Stimulated activated CD8-positive, alpha-beta memory T cell treated with anti-CD3 and anti-CD28 coated beads, Interleukin-15, amount 100 ng/mL, for 48 hours (primary cell): ENCODE results near the gene CYB5D1.

Experiments used
- DNase-seq, 2 donors: peaks; one replicate each; pipeline ENCODE4 v3.0.0-alpha.2; 2020; ENCODE audit warnings: low read depth in 2 of 2

The CYB5D1 gene

DNA sequence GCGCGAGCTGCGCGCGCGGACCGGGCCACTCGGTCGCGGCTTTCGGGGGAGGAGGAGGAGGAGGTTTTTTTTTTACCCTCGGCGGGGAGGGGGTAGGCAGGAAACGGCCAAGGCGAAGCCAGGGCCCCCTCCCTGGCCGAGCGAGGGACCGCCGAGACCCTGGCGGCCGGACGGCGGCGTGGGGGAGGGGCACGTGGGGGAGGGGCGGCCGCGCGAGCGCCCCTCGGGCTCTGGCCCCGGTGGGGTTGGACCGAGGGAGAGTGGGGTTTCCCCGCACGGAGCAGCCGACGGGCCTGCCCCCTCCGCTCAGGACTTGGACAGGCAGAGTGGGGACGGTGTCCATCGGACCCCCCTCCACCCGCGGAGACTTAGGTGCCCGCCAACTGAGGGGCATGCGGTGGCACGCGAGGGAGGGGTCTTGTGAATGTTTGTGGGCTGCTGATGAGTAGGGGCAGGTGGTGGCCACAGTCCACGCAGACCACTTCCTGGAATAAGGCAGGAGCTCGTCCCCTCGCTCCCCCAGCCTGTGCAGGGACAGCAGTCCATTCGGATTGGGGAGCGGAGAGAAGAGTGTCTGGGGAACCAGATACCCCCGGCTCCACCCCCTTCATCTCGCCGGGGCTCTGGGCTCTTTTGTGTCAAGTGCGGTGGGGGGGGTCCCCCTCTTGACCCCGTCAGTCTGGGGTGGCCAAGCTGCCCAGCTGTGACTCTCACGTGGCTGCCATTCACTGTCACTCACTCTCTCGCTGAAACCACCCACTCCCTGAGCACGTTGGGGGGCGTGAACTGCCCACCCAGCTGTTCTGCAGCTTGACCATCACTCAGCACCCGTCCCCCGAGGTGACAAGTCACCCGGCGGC, 27.8 kb downstream of the CYB5D1 start:
- peak; percentile 28 to 36 for DNase-seq

DNA sequence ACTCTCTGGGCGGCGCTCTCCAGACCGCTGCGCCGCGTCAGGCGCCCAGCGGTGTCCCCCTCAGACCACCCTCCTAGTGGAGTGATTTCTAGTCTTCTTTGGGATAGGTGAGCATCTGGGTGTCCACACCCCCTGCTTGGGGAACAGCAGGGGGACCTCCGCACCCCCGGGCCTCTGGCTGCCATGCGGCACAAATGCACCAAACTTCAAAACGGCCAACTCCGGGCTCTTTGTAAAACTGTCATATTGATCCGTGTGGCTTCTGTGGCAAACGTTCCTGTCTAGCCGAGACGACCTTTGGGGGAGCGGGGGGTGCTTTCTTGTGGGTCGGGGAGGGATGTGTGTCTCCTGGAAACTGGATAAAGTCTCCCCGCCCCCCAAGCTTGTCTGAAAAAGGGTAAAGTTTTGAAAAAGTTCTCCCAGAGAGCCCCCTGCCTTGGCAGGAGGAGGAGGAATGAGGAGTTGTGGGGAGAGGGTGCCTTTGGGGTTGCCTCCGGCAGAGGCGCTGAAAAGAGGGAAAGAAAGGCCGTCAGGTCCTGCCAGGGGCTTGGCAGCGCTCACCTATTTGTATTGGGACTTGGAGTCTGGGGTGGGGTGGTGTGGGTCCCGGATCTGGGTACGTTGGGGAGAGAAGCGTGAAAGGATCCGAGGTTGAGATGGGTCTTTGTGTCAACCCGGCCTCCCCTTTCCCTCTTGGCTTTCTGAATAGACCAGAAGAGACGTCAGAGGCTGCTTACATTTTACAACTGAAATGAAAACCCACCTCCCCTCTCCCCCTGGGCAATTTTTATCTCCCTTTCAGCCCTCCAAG, 28.6 kb downstream of the CYB5D1 start:
- peak; percentile 38 to 47 for DNase-seq

DNA sequence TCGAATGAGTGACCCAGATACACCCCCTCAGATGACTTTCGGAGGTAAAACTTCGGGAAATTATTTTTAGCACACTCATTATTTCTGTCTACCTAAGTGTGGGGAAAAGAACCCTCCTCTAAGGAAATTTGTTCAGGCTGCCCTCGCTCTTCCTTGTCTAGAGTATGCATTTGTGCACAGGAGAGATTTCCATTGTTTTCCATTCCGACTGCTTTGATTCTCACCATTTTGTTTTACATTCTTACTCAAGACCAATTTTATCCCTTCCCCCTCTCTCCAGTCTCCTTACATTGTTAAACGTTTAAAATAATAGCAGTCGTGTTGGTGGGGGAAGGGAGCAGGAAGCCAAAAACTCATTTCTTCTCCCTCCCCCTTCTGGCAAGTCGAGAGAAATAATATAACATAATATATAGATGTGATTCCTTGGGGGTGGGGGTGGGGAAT, 29.3 kb downstream of the CYB5D1 start:
- DNase-seq = no peak

DNA sequence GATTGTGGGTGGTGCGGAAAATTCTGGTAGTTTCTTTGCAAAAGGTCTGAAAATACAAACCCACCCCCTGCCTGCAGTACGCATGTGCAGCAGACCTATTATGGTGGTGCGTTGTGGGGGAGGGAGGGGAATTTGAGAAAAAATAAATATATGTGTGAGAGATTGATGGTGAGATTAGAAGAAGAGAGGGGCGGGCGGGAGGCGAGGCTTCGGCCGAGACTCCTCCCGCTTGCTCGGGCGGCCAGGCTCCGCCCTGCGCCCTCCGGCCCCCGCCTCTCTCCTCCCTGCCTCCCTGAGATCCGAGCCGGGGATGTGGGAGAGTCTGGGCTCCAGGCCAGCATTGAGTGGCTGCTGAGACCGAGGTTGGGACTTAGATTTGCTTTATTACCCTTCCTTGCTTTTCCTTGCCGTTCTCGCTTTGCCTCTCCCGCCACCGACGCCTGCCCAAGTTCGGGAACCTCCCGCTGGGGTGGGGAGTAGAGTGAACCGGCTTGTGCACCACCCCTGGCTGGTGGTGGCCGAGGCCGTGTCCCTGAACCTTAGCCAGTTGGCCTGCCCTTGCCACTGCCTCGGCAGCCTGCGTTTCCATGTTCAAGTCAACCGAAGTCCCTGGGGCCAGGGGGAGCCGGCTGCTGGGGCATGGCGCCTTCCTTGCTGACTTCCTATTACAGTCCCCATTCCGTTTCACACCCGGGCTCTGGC, 29.8 kb downstream of the CYB5D1 start:
- peak; percentile 73 to 79 for DNase-seq

DNA sequence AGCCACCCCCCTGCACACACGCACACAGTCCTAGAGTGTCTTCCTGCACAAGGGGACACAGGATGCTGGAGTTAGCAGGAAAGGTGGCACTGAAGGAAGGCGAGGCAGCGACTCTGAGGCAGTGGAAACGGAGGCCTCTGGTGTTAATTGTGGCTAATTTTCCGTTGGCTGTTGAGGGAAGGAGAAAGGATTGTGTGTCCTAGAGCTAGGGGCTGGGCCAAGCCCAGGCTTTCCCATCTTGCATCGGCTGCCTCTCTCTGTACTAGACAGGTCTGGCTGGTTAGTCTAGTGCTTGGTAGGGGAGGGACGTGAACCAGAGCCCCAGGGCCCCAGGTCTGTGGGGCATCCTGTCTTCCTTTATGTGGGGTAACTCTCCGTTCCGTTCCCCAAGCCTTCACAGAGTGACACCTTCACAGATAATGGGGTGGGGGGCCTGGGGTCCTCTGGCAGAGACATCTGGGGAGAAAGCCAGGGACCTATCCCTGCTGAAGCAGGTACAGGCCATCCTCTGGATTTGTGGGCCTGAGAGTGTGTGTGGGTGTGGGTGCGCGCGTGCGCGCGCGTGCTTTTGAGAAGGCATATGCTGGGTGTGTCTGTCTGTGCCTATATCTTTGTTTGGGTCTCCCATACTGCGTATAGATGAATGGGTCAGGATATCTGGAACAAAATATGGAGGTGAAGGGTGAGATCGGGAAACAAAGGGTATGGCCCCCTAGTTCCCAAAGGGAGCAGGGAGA, 30.5 kb downstream of the CYB5D1 start, which contains the start of gene CHD3:
TSS of gene CHD3 (plus strand) at position 606 of the 737 bp plus-strand sequence. CDS start 212 bp downstream, outside the sequence.
- peak in 1 of 2 donors; percentile 48 for DNase-seq

DNA sequence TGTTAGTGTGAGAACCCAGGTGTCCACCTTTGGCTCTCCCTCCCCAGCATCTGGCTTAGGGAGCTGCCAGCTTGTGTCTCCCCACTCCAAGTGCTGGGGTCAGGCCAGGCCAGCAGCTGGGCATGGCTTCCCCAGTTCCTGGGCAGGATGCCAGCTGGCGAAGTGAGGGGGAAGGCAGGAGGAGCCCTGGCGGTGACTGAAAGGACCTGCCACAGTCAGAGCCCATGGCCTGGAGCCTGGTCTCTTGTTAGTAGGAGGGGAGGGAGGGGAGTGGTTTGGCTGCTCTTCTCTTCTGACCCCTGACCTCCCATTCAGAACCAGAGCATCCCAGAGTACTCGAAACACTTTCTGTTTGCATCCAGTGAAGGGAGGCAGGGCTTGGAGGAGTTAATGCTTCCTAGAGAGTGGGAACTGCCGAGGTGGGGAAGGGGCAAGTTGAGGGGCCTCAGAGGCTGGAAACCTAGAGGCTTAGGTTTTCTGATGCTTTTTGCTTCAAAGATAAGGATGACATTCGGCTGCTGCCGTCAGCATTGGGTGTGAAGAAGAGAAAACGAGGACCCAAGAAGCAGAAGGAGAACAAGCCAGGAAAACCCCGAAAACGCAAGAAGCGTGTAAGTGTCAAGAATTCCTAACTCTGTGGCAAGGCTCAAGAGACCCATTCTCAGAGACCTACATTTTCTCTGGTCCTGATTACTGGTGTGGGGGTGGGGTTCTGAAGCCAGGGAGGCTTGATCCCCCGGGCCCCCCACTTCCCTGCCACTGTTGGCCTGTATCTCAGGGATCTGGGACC, 31.6 kb downstream of the CYB5D1 start:
- DNase-seq = peak in 1 of 2 donors; percentile 16

DNA sequence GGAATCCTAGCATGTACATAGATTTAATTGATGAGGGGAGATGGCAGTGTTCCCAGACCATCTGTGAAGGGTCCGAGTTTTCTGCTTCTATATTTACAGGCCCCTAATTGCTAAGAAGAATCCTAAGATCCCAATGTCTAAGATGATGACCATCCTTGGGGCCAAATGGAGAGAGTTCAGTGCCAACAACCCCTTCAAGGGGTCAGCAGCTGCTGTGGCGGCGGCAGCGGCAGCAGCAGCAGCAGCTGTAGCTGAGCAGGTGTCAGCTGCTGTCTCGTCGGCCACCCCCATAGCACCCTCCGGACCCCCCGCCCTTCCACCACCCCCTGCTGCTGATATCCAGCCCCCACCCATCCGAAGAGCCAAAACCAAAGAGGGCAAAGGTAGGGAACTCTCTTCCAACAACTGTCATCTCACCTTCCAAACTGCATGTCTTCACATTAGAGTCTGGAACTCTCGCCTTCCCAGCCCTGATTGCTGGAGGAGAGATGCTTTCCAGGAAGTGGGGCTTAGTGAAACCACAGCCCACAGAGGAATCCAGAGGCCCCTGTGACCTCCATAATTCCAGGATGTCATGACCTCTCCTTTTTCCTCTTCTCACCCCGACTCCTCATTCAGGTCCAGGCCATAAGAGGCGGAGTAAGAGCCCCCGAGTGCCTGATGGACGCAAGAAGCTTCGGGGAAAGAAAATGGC, 35.5 kb downstream of the CYB5D1 start:
- no peak for DNase-seq

DNA sequence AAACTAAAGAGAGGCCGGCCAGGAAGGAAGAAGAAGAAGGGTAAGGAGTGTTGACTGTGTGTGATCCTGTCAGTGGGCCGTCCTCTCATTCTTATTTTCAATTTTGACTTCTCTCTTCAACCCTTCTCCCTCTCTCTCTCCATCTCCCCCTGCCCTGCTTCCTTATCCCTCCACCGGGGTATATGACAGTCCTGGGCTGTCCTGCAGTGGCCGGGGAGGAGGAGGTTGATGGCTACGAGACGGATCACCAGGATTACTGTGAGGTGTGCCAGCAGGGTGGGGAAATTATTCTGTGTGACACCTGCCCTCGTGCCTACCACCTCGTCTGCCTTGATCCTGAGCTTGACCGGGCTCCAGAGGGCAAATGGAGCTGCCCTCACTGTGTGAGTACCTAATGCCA, 36.4 kb downstream of the CYB5D1 start:
- no peak for DNase-seq

DNA sequence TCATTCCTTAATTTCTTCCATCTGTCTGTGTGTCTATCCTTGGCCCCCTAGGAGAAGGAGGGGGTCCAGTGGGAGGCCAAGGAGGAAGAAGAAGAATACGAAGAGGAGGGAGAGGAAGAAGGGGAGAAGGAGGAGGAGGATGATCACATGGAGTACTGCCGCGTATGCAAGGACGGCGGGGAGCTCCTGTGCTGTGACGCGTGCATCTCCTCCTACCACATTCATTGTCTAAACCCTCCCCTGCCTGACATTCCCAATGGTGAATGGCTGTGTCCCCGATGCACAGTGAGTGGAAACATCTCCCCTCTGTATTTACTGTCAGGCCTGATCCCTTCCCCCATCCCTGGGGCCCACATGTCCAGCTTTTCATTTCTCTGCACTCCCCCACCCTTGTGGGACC, 37.1 kb downstream of the CYB5D1 start:
- DNase-seq = no peak

DNA sequence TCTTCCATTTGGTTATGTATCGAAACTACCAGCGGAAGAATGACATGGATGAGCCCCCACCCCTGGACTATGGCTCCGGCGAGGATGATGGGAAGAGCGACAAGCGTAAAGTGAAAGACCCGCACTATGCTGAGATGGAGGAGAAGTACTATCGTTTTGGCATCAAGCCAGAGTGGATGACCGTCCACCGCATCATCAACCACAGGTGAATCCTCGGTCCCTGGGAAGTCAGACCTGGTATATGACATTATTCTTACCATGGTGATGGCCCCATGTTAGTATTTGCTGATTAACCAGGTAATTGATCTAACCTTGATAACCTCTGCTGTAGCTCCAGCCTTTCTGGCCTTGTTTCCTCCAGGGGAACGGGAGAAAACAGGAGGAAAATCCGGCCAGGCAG, 39.3 kb downstream of the CYB5D1 start:
- no peak for DNase-seq

DNA sequence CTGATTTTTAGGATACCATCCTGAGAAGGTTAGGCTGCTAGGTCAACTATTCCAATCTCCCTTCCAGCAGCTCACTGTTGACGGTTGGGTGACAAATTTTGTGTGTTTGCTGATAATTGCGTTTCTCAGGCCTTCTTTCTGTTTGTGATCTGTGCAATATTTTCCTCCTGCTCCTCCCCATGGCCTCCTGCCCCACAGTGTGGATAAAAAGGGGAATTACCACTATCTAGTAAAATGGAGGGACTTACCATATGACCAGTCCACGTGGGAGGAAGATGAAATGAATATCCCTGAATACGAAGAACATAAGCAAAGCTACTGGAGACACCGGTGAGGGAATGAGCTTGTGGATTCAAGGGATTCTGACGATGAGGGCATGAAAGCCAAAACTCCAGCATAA, 40.0 kb downstream of the CYB5D1 start:
- DNase-seq = no peak

DNA sequence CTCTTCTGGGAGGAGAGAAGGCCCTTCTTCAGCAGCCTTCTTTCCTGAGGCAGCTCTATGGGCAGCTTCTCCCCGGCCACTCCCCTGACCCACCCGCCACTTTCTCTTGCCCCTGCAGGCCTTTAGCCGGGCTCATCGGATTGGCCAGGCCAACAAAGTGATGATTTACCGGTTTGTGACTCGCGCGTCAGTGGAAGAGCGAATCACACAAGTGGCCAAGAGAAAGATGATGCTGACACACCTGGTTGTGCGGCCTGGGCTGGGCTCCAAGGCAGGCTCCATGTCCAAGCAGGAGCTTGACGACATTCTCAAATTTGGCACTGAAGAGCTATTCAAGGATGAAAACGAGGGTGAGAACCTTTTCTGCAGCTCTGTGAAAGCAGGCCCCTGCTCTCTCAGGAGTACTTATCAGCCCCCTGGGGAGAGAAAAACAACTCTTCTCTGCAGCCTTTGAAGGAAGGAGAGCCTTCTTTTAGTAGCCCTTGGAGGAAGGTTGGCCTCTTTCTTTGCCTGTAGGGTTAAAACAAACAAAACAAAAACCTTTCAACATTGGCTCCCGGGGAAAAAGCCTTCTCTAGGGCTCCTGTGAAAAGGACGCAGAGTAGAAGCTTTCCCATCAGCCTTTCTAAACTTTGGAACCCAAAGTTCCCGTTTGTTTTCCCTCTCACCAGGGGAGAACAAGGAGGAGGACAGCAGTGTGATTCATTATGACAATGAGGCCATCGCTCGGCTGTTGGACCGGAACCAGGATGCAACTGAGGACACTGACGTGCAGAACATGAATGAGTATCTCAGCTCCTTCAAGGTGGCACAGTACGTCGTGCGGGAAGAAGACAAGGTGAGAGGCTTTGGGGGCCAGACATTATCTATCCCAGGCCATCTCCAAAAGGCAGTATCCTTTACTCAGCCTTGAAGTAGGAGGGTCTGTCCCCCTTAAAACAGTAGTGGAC, 45.6 kb downstream of the CYB5D1 start:
- DNase-seq = no peak

DNA sequence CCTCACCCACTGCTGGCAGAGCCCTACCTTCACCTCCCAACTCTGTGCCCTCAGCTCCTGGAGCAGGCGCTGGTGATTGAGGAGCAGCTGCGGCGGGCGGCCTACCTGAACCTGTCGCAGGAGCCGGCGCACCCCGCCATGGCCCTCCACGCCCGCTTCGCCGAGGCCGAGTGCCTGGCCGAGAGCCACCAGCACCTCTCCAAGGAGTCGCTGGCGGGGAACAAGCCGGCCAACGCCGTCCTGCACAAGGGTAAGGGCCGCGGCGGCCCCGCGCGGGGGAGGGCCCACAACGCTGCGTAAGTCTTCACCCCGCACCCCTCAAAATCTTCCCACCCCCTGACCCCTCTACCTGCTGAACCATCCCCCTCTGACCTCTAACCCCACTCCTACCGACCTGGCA, 51.3 kb downstream of the CYB5D1 start:
- no peak for DNase-seq

DNA sequence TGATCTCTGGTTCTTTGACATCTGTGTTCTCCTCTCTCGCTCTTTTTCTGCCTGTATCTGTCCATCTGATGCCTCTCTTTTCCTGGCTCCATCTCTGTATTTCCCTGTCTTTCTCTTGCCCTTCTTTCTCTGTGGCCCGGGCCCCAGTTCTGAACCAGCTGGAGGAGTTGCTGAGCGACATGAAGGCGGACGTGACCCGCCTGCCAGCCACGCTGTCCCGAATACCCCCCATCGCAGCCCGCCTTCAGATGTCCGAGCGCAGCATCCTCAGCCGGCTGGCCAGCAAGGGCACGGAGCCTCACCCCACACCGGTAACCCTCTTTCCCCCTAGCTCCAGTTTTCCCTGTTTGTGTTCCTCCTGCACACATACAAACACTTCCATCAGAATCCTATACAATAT, 52.5 kb downstream of the CYB5D1 start:
- no peak for DNase-seq

DNA sequence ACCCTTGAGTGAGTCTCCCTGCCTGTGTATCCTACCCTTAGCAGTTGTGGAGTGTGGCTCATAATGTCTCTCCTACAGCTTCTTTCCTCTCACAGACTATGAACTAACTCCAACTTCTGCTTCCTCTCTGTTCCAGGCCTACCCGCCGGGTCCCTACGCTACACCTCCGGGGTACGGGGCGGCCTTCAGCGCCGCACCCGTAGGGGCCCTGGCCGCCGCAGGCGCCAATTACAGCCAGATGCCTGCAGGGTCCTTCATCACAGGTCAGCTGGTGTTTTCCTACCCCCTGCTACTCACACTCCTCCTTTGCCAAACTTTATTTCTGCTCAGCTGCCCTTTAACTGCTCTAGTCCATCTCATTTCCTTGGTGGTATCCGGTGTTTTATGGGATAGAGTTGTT, 52.9 kb downstream of the CYB5D1 start:
- DNase-seq = no peak

DNA sequence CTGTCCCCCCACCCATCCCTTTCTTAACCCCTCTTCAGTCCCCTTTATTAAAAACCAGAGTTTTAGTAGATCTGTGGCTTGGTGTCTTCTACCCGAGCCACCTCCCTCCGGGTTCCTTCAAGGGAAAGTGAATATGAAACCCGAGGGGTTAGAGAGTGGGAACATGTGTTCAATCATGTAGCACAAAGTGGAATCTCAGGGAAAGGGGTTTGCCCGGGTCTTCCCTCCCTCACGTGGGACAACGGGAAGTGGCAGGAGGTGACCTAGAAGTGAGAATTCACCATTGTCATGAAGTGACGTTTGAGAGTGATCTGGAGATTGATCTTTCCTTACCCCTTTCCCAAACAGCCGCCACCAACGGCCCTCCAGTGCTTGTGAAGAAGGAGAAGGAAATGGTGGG, 53.3 kb downstream of the CYB5D1 start:
- no peak for DNase-seq
